NB4 (cell line): ENCODE measurements around the gene TNNC1.

Source experiments
- CTCF ChIP-seq: IDR thresholded peaks from one replicate; pipeline ENCODE4 v1.5.1; 2012; ENCODE audit warnings: low read depth, low read length
- MAX ChIP-seq: IDR thresholded peaks from 2 replicates; pipeline ENCODE4 v1.6.1; 2011; ENCODE audit warnings: low read depth, low read length
- POLR2A ChIP-seq: IDR thresholded peaks from 2 replicates; pipeline ENCODE4 v1.6.1; 2011; ENCODE audit warnings: mild to moderate bottlenecking; ENCODE audit not compliant: insufficient read length; ENCODE audit errors: extremely low read depth

- TF ChIP-seq CTCF (no peak), MAX (no peak), POLR2A (no peak)
These were observed 1.1 kb downstream of the TNNC1 start for GRCh38 chr3:52452570-52453221.
